KMS-11 (cell line): ENCODE data around the gene HDAC4.

ENCODE experiments used
- H2AFZ ChIP-seq: fragments of 200-600 bp; sonication (generic); 2 replicates; pipeline ENCODE4 v1.6.1; 2016; ENCODE audit warnings: antibody characterized with exemption, mixed run types, low read depth
- H3K27ac ChIP-seq: fragments of 200-600 bp; sonication (generic); 2 replicates; pipeline ENCODE4 v1.6.1; 2016; ENCODE audit warnings: mild to moderate bottlenecking, mixed run types
- H3K27me3 ChIP-seq: fragments of 200-600 bp; sonication (generic); 2 replicates; pipeline ENCODE4 v1.6.1; 2017; ENCODE audit warnings: mild to moderate bottlenecking, low read depth, mixed run types, moderate library complexity; ENCODE audit not compliant: insufficient read depth
- H3K36me3 ChIP-seq: fragments of 200-600 bp; sonication (generic); 2 replicates; pipeline ENCODE4 v1.6.1; 2017; ENCODE audit warnings: mild to moderate bottlenecking, mixed run types; ENCODE audit not compliant: insufficient read depth
- H3K4me1 ChIP-seq: fragments of 200-600 bp; sonication (generic); 2 replicates; pipeline ENCODE4 v1.6.1; 2016; ENCODE audit warnings: mild to moderate bottlenecking, low read depth, mixed run types; ENCODE audit not compliant: poor library complexity, severe bottlenecking
- H3K4me2 ChIP-seq: fragments of 200-600 bp; sonication (generic); 2 replicates; pipeline ENCODE4 v1.7.0; 2016; ENCODE audit warnings: mild to moderate bottlenecking, mixed run types
- H3K4me3 ChIP-seq: fragments of 200-600 bp; sonication (generic); IDR thresholded peaks from 2 replicates; pipeline ENCODE4 v1.6.1; 2017; ENCODE audit warnings: low read depth, low read length, mixed read lengths; ENCODE audit not compliant: insufficient read depth
- H3K79me2 ChIP-seq: fragments of 200-600 bp; sonication (generic); 2 replicates; pipeline ENCODE4 v1.6.1; 2016; ENCODE audit warnings: low read depth, mixed run types; ENCODE audit not compliant: insufficient read depth
- H3K9ac ChIP-seq: fragments of 200-600 bp; sonication (generic); 2 replicates; pipeline ENCODE4 v1.6.1; 2016; ENCODE audit warnings: mild to moderate bottlenecking, mixed run types
- H4K20me1 ChIP-seq: fragments of 200-600 bp; sonication (generic); 2 replicates; pipeline ENCODE4 v1.6.1; 2016; ENCODE audit warnings: mild to moderate bottlenecking, mixed run types; ENCODE audit not compliant: insufficient read depth
- CTCF ChIP-seq: fragments of 200-600 bp; sonication (generic); conservative IDR thresholded peaks from 2 replicates; pipeline ENCODE4 v1.6.1; 2017; ENCODE audit warnings: low read depth, mild to moderate bottlenecking, antibody characterized with exemption, low read length, moderate library complexity, mixed read lengths

The HDAC4 gene

GRCh38 chr2:239440511-239440959 is 39.7 kb upstream of the HDAC4 start:
- TF ChIP-seq CTCF: no peak
- H3K27ac ChIP-seq: no peak overlapping the region
- H3K4me2 ChIP-seq: no peak overlapping the region
- no peak overlapping the region for H2AFZ ChIP-seq
- H3K27me3 ChIP-seq: no peaks in the 10 kb centered on the region
- H3K9ac ChIP-seq: no peak overlapping the region
- no peaks in the 10 kb centered on the region for H3K4me1 ChIP-seq
- H4K20me1 ChIP-seq: no peaks in the 10 kb centered on the region
- no peak overlapping the region for H3K4me3 ChIP-seq
- no peaks in the 10 kb centered on the region for H3K79me2 ChIP-seq
- no peaks in the 10 kb centered on the region for H3K36me3 ChIP-seq

DNA sequence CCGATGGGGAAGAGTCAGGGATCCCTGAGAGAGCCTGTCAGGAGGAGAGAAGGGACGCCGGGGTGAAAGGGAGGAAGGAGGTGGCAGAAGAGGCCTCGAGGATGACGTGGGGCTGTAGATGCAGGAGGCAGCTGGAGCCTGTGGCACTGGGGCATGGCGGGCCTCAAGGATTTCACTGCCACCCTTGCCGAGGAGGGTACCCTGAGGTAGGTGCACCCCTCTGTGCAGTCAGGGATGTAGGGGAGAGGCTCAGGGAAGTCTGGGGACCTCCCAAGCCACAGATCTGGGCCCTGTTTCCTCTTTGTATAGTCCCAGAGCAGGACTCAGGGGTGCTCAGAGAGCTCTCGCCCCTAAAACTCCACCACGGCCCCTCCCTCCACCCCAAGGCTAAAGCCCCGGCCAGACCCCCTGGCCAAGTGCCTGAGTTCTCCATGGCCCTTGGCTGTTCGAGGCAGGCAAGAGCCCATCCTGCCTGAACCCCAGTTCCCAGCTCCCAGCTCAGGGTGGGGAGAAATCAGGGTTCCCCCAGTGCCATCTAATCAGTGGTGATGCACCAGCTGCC is 39.0 kb upstream of the HDAC4 start:
- H3K27me3 ChIP-seq: no peaks in the 10 kb centered on the region
- no peaks in the 10 kb centered on the region for H4K20me1 ChIP-seq
- no peak overlapping the region for H2AFZ ChIP-seq
- TF ChIP-seq CTCF: no peak
- H3K27ac ChIP-seq: no peak overlapping the region
- no peak overlapping the region for H3K4me2 ChIP-seq
- no peaks in the 10 kb centered on the region for H3K4me1 ChIP-seq
- H3K4me3 ChIP-seq: no peak overlapping the region
- H3K36me3 ChIP-seq: no peaks in the 10 kb centered on the region
- H3K79me2 ChIP-seq: no peaks in the 10 kb centered on the region
- no peak overlapping the region for H3K9ac ChIP-seq

DNA sequence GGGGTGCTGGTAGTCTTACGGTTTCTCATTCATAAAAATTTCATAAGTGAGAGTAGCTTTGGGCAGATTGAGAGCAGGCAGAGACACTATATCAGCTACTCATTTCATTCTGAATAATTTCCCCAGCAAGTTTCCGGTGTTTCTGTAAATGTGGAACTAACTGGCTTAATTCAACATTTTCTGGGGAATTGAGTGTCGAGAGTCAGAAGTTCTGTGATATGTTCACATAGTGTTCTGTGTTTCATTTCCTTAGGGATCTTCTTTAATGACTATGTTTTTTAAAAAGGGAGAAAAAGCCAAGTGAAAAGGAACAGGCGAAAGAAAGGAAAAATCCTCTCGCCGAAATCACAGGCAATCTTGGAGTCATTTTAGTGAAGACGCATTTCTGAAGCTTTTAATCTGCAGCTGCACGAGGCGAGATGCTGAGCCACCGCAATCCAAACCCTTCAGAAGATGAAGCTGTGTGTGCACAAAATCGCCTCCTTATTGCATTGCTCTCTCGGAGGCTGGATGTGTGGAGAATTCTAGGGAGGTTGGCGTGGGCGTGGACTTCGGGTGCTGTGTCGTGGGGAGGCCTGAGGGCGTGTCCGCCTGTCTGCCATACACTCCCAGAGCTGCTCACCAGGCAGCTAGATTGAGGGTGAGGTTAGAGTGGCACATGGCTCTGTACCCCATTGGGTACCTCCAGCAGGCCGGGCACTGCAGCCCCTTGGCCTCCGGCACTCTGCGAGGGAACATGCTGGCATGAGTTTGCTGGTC is 38.4 kb upstream of the HDAC4 start:
- H3K9ac ChIP-seq: no peak overlapping the region
- no peak overlapping the region for H3K27ac ChIP-seq
- H3K4me3 ChIP-seq: no peak overlapping the region
- no peaks in the 10 kb centered on the region for H3K79me2 ChIP-seq
- H3K27me3 ChIP-seq: no peaks in the 10 kb centered on the region
- no peaks in the 10 kb centered on the region for H3K36me3 ChIP-seq
- H3K4me2 ChIP-seq: no peak overlapping the region
- no peak overlapping the region for H2AFZ ChIP-seq
- no peaks in the 10 kb centered on the region for H3K4me1 ChIP-seq
- no peaks in the 10 kb centered on the region for H4K20me1 ChIP-seq
- TF ChIP-seq CTCF: no peak

- Histone ChIP-seq H4K20me1 (no peaks in the 10 kb centered on the region), H3K27ac (no peak overlapping the region), H3K79me2 (no peaks in the 10 kb centered on the region), H3K4me3 (no peak overlapping the region), H2AFZ (no peak overlapping the region), H3K36me3 (no peaks in the 10 kb centered on the region), H3K4me2 (no peak overlapping the region), H3K27me3 (no peaks in the 10 kb centered on the region), H3K4me1 (no peaks in the 10 kb centered on the region), H3K9ac (no peak overlapping the region)
- no peak for TF ChIP-seq CTCF
These were observed 37.5 kb upstream of the HDAC4 start for GRCh38 chr2:239438368-239438767.
